ENCODE measurements around the gene PUS7.
"Not testable (repeated sequence)": the region's sequence is repeated elsewhere in the genome, so short reads cannot be mapped to it uniquely, and the experiment has no call there.

PUS7 gene

GRCh38 chr7:105461518-105461917 is 60.6 kb downstream of the PUS7 start:
- no peak overlapping the region for H3K4me3 ChIP-seq (ENCODE audit: low read depth, low read length)
- no peak for TF ChIP-seq CTCF (IDR thresholded peaks at IDR 0.05; ENCODE audit: borderline replicate concordance, insufficient read depth, low read depth, low read length)

GRCh38 chr7:105457619-105458225 is 64.3 kb downstream of the PUS7 start:
- no peak for TF ChIP-seq CTCF (IDR thresholded peaks at IDR 0.05; ENCODE audit: borderline replicate concordance, insufficient read depth, low read depth, low read length)
- H3K4me3 ChIP-seq (ENCODE audit: low read depth, low read length): no peak overlapping the region

GRCh38 chr7:105454921-105455320 is 67.2 kb downstream of the PUS7 start:
- H3K4me3 ChIP-seq (ENCODE audit: low read depth, low read length): no peak overlapping the region
- no peak for TF ChIP-seq CTCF (IDR thresholded peaks at IDR 0.05; ENCODE audit: borderline replicate concordance, insufficient read depth, low read depth, low read length)

GRCh38 chr7:105454095-105454747 is 67.8 kb downstream of the PUS7 start:
- H3K4me3 ChIP-seq (ENCODE audit: low read depth, low read length): no peak overlapping the region
- TF ChIP-seq CTCF (IDR thresholded peaks at IDR 0.05; ENCODE audit: borderline replicate concordance, insufficient read depth, low read depth, low read length): no peak

- TF ChIP-seq CTCF (IDR thresholded peaks at IDR 0.05; ENCODE audit: borderline replicate concordance, insufficient read depth, low read depth, low read length): no peak
- no peak overlapping the region for H3K4me3 ChIP-seq (ENCODE audit: low read depth, low read length)
Measured at GRCh38 chr7:105452085-105452484, 70.0 kb downstream of the PUS7 start.

GRCh38 chr7:105450870-105451269 is 71.2 kb downstream of the PUS7 start:
- H3K4me3 ChIP-seq (ENCODE audit: low read depth, low read length): not testable (repeated sequence)

GRCh38 chr7:105450177-105450861 is 71.8 kb downstream of the PUS7 start:
- no peak for TF ChIP-seq CTCF (IDR thresholded peaks at IDR 0.05; ENCODE audit: borderline replicate concordance, insufficient read depth, low read depth, low read length)
- H3K4me3 ChIP-seq (ENCODE audit: low read depth, low read length): no peak overlapping the region
